HG02973 (cell line): Measurements from ENCODE around the gene UVRAG.

Experiments used
- ATAC-seq: cut with Tn5 transposase; IDR thresholded peaks from one replicate; pipeline ENCODE4 v1.9.1; 2021; ENCODE audit warnings: moderate library complexity; ENCODE audit not compliant: unreplicated experiment

UVRAG gene

GRCh38 chr11:75783416-75784084 is 31.5 kb upstream of the UVRAG start:
- no peak for ATAC-seq

- no peak for ATAC-seq
Observed at GRCh38 chr11:75784085-75784478, 30.9 kb upstream of the UVRAG start.

GRCh38 chr11:75784506-75784905 is 30.5 kb upstream of the UVRAG start:
- no peak for ATAC-seq

- ATAC-seq, result no peak
Observed at GRCh38 chr11:75785187-75785586, 29.8 kb upstream of the UVRAG start.

- no peak for ATAC-seq
Observed at GRCh38 chr11:75786101-75786736, 28.8 kb upstream of the UVRAG start.

- no peak for ATAC-seq
Observed at GRCh38 chr11:75789521-75789920, 25.5 kb upstream of the UVRAG start.

- ATAC-seq, result no peak
Observed at GRCh38 chr11:75790986-75791385, 24.0 kb upstream of the UVRAG start.

GRCh38 chr11:75792127-75792731 is 22.8 kb upstream of the UVRAG start:
- no peak for ATAC-seq

GRCh38 chr11:75792997-75793800 is 21.8 kb upstream of the UVRAG start:
- no peak for ATAC-seq

GRCh38 chr11:75793966-75794365 is 21.0 kb upstream of the UVRAG start:
- ATAC-seq, result no peak

GRCh38 chr11:75795276-75796090 is 19.5 kb upstream of the UVRAG start:
- ATAC-seq, result no peak

- no peak for ATAC-seq
Observed at GRCh38 chr11:75796091-75796435, 18.9 kb upstream of the UVRAG start.

GRCh38 chr11:75797116-75797515 is 17.9 kb upstream of the UVRAG start:
- no peak for ATAC-seq

GRCh38 chr11:75797792-75798191 is 17.2 kb upstream of the UVRAG start:
- no peak for ATAC-seq

- no peak for ATAC-seq
Observed at GRCh38 chr11:75800136-75800675, 14.8 kb upstream of the UVRAG start.

- ATAC-seq, result no peak
Observed at GRCh38 chr11:75800728-75801361, 14.2 kb upstream of the UVRAG start.

- ATAC-seq, result no peak
Observed at GRCh38 chr11:75801362-75802020, 13.5 kb upstream of the UVRAG start.

- no peak for ATAC-seq
Observed at GRCh38 chr11:75802021-75802912, 12.7 kb upstream of the UVRAG start.
